ENCODE measurements around the gene TBC1D24.
"Not testable (repeated sequence)": the region's sequence is repeated elsewhere in the genome, so short reads cannot be mapped to it uniquely, and the experiment has no call there.

TBC1D24 gene

GRCh38 chr16:2530629-2531318 lies 55.8 kb downstream of the TBC1D24 start:
- no peak for DNase-seq (ENCODE audit: low read depth, low spot score)
- H3K9me3 ChIP-seq (ENCODE audit: control insufficient read depth, insufficient read depth, low read length), result no peaks in the 10 kb centered on the region
- H3K36me3 ChIP-seq (ENCODE audit: control insufficient read depth, insufficient read depth, low read length), result peaks cover 22% of the 10 kb centered on the region
- peaks cover 3% of the 10 kb centered on the region for H3K4me1 ChIP-seq (ENCODE audit: control insufficient read depth, insufficient read depth, low read length)
- H3K4me3 ChIP-seq (ENCODE audit: low read length), result no peak overlapping the region
- H3K27me3 ChIP-seq (ENCODE audit: control insufficient read depth, insufficient read depth, low read length), result no peaks in the 10 kb centered on the region
- no peak overlapping the region for H3K27ac ChIP-seq (ENCODE audit: low read length)
- no CpG with 5 or more reads among the region's 14 CpGs for WGBS (ENCODE audit: insufficient coverage, insufficient read length)

GRCh38 chr16:2531371-2531695 lies 56.4 kb downstream of the TBC1D24 start, which contains the start of gene CEMP1:
Gene CEMP1 (minus strand): TSS chr16:2531408. CDS start chr16:2531073, 335 bp downstream.
- no CpG with 5 or more reads among the region's 11 CpGs for WGBS (ENCODE audit: insufficient coverage, insufficient read length)
- no peak for DNase-seq (ENCODE audit: low read depth, low spot score)
- no peak within 1 kb of the TSS for H3K27ac ChIP-seq (ENCODE audit: low read length)

GRCh38 chr16:2531696-2532493 lies 57.0 kb downstream of the TBC1D24 start:
- Histone ChIP-seq H3K4me1 (ENCODE audit: control insufficient read depth, insufficient read depth, low read length) (peaks cover 3% of the 10 kb centered on the region), H3K36me3 (ENCODE audit: control insufficient read depth, insufficient read depth, low read length) (peaks cover 17% of the 10 kb centered on the region), H3K27ac (ENCODE audit: low read length) (no peak overlapping the region), H3K4me3 (ENCODE audit: low read length) (peak overlapping the region; percentile 46; the same call in 1 of the 2 replicates), H3K27me3 (ENCODE audit: control insufficient read depth, insufficient read depth, low read length) (no peaks in the 10 kb centered on the region), H3K9me3 (ENCODE audit: control insufficient read depth, insufficient read depth, low read length) (no peaks in the 10 kb centered on the region)
- no CpG with 5 or more reads among the region's 84 CpGs for WGBS (ENCODE audit: insufficient coverage, insufficient read length)
- DNase-seq (ENCODE audit: low read depth, low spot score), result peak; percentile 91

More at GRCh38 chr16:2531371-2531695, 56.4 kb downstream of the TBC1D24 start, which contains the start of gene CEMP1:
- H3K4me1 ChIP-seq (ENCODE audit: control insufficient read depth, insufficient read depth, low read length), result peaks cover 3% of the 10 kb centered on the region
- peaks cover 18% of the 10 kb centered on the region for H3K36me3 ChIP-seq (ENCODE audit: control insufficient read depth, insufficient read depth, low read length)
- no peaks in the 10 kb centered on the region for H3K9me3 ChIP-seq (ENCODE audit: control insufficient read depth, insufficient read depth, low read length)
- peak within 1 kb of the TSS; percentile 46; the same call in 1 of the 2 replicates for H3K4me3 ChIP-seq (ENCODE audit: low read length)
- no peaks in the 10 kb centered on the region for H3K27me3 ChIP-seq (ENCODE audit: control insufficient read depth, insufficient read depth, low read length)

GRCh38 chr16:2532494-2533141 lies 57.7 kb downstream of the TBC1D24 start:
- peak overlapping the region; percentile 46; the same call in 1 of the 2 replicates for H3K4me3 ChIP-seq (ENCODE audit: low read length)
- no CpG with 5 or more reads among the region's 37 CpGs for WGBS (ENCODE audit: insufficient coverage, insufficient read length)
- no peak for DNase-seq (ENCODE audit: low read depth, low spot score)
- H3K36me3 ChIP-seq (ENCODE audit: control insufficient read depth, insufficient read depth, low read length), result peaks cover 14% of the 10 kb centered on the region; the same call in 1 of the 2 replicates
- no peaks in the 10 kb centered on the region for H3K9me3 ChIP-seq (ENCODE audit: control insufficient read depth, insufficient read depth, low read length)
- peaks cover 3% of the 10 kb centered on the region for H3K4me1 ChIP-seq (ENCODE audit: control insufficient read depth, insufficient read depth, low read length)
- H3K27me3 ChIP-seq (ENCODE audit: control insufficient read depth, insufficient read depth, low read length), result no peaks in the 10 kb centered on the region
- no peak overlapping the region for H3K27ac ChIP-seq (ENCODE audit: low read length)

GRCh38 chr16:2533142-2533755 lies 58.3 kb downstream of the TBC1D24 start:
- not testable (repeated sequence) for H3K4me1 ChIP-seq (ENCODE audit: control insufficient read depth, insufficient read depth, low read length); H3K27ac ChIP-seq (ENCODE audit: low read length); H3K27me3 ChIP-seq (ENCODE audit: control insufficient read depth, insufficient read depth, low read length); H3K4me3 ChIP-seq (ENCODE audit: low read length); DNase-seq (ENCODE audit: low read depth, low spot score); H3K9me3 ChIP-seq (ENCODE audit: control insufficient read depth, insufficient read depth, low read length); H3K36me3 ChIP-seq (ENCODE audit: control insufficient read depth, insufficient read depth, low read length)
- no CpG with 5 or more reads among the region's 16 CpGs for whole genome bisulfite sequencing (ENCODE audit: insufficient coverage, insufficient read length)

- Histone ChIP-seq H3K27ac (ENCODE audit: low read length) (no peak overlapping the region), H3K4me3 (ENCODE audit: low read length) (no peak overlapping the region), H3K36me3 (ENCODE audit: control insufficient read depth, insufficient read depth, low read length) (0 out of 2 replicates have a peak, but pooled peaks cover 3% of the 10 kb centered on the region), H3K4me1 (ENCODE audit: control insufficient read depth, insufficient read depth, low read length) (peaks cover 3% of the 10 kb centered on the region), H3K9me3 (ENCODE audit: control insufficient read depth, insufficient read depth, low read length) (no peaks in the 10 kb centered on the region), H3K27me3 (ENCODE audit: control insufficient read depth, insufficient read depth, low read length) (no peaks in the 10 kb centered on the region)
- no CpG with 5 or more reads among the region's 11 CpGs for whole genome bisulfite sequencing (ENCODE audit: insufficient coverage, insufficient read length)
- no peak for DNase-seq (ENCODE audit: low read depth, low spot score)
Measured at GRCh38 chr16:2533912-2534311, 59.0 kb downstream of the TBC1D24 start.

- H3K27ac ChIP-seq (ENCODE audit: low read length); H3K36me3 ChIP-seq (ENCODE audit: control insufficient read depth, insufficient read depth, low read length); DNase-seq (ENCODE audit: low read depth, low spot score); H3K27me3 ChIP-seq (ENCODE audit: control insufficient read depth, insufficient read depth, low read length); H3K9me3 ChIP-seq (ENCODE audit: control insufficient read depth, insufficient read depth, low read length); H3K4me1 ChIP-seq (ENCODE audit: control insufficient read depth, insufficient read depth, low read length); H3K4me3 ChIP-seq (ENCODE audit: low read length): not testable (repeated sequence)
- WGBS (ENCODE audit: insufficient coverage, insufficient read length), result no CpG with 5 or more reads among the region's 5 CpGs
Measured at GRCh38 chr16:2534335-2534734, 59.4 kb downstream of the TBC1D24 start.

GRCh38 chr16:2535625-2536013 lies 60.7 kb downstream of the TBC1D24 start:
- WGBS (ENCODE audit: insufficient coverage, insufficient read length), result no CpG with 5 or more reads among the region's 9 CpGs
- Histone ChIP-seq H3K9me3 (ENCODE audit: control insufficient read depth, insufficient read depth, low read length) (no peaks in the 10 kb centered on the region), H3K27me3 (ENCODE audit: control insufficient read depth, insufficient read depth, low read length) (no peaks in the 10 kb centered on the region), H3K4me3 (ENCODE audit: low read length) (no peak overlapping the region), H3K27ac (ENCODE audit: low read length) (no peak overlapping the region), H3K36me3 (ENCODE audit: control insufficient read depth, insufficient read depth, low read length) (no peaks in the 10 kb centered on the region), H3K4me1 (ENCODE audit: control insufficient read depth, insufficient read depth, low read length) (peaks cover 3% of the 10 kb centered on the region)
- no peak for DNase-seq (ENCODE audit: low read depth, low spot score)

GRCh38 chr16:2537451-2538379 lies 62.8 kb downstream of the TBC1D24 start, which contains the start of gene PDPK1:
Gene PDPK1 (plus strand): TSS chr16:2538021. CDS start chr16:2538113, 92 bp downstream.
- H3K27ac ChIP-seq (ENCODE audit: low read length), result no peak within 1 kb of the TSS
- H3K36me3 ChIP-seq (ENCODE audit: control insufficient read depth, insufficient read depth, low read length), result no peaks in the 10 kb centered on the region
- WGBS (ENCODE audit: insufficient coverage, insufficient read length), result no CpG with 5 or more reads among the region's 126 CpGs
- peak within 1 kb of the TSS; percentile 94 for H3K4me3 ChIP-seq (ENCODE audit: low read length)
- H3K27me3 ChIP-seq (ENCODE audit: control insufficient read depth, insufficient read depth, low read length), result no peaks in the 10 kb centered on the region
- H3K9me3 ChIP-seq (ENCODE audit: control insufficient read depth, insufficient read depth, low read length), result no peaks in the 10 kb centered on the region
- no peaks in the 10 kb centered on the region for H3K4me1 ChIP-seq (ENCODE audit: control insufficient read depth, insufficient read depth, low read length)
- DNase-seq (ENCODE audit: low read depth, low spot score), result peak; percentile 90

Data from iPS DF 6.9 (cell line).